Measurements from ENCODE around the gene PSMB4.

Gene PSMB4

DNA sequence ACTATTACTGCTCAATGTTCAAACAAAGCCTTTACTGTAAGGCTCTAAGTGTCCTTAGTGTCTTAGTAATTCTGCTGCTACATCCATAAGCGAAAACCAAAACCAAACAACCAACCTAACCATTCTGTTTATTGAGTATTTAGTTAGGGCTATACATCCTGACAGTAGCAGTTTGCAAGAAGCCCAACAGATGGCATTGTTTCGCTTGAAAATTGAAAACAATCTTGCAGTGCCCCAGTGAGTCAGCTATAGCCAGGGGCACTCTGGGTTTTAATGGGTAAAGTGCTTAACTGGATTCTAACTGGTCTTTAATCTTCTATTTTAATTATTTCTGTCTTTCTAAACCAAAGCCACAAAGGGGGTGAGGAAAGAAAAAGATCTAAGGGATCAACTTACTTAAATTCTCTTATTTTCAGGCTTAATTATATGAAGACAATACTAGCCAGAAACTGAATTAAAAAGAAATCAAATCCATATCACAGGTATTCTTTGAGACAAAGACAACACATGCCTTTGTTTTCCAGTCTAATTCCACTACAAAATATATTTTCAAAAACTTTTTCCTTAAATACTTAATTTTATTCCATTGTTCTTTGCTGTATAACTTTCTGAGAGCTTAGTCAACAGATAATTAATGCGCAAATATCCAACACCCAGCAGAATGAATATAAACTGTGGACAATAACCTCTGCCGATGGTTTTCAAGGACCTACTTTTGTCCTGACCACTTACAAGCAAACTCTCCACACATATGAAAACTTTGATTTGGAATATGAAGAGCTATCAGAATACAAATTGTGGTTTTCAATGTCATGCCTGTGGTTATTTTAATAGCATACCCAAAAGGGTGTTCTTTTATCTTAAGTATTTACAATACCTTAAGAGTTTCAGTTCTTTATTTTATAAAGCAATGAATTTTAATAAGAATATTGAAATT is 44.7 kb downstream of the PSMB4 start:
- peak; percentile 90 for DNase-seq

GRCh38 chr1:151444783-151445177 is 45.4 kb downstream of the PSMB4 start:
- DNase-seq: no peak

DNA sequence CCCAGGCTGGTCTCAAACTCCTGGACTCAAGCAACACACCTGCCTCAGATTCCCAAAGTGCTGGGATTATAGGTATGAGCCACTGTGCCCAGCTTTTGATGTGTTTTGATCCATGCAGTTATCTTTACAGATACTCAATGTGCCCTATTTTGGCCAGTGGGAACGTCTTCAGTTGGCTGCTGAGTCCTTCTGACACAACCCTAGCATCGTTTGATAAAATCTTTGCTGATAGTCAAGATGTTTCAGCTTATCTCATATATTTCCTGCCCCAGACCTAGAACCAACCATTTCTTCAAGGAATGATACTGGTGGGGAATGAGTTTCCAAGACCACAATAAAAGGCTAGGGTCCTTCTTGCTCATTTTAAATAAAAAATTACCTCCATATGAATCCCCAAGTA is 48.3 kb downstream of the PSMB4 start:
- DNase-seq: peak; percentile 30

Data from hematopoietic multipotent progenitor cell treated with erythropoietin and hydrocortisone succinate and interleukin-3 and kit ligand, for 4 days (in vitro differentiated cells).